ENCODE data around the gene VPS33B.
"Not testable (repeated sequence)": the region's sequence is repeated elsewhere in the genome, so short reads cannot be mapped to it uniquely, and the experiment has no call there.

VPS33B gene

DNA sequence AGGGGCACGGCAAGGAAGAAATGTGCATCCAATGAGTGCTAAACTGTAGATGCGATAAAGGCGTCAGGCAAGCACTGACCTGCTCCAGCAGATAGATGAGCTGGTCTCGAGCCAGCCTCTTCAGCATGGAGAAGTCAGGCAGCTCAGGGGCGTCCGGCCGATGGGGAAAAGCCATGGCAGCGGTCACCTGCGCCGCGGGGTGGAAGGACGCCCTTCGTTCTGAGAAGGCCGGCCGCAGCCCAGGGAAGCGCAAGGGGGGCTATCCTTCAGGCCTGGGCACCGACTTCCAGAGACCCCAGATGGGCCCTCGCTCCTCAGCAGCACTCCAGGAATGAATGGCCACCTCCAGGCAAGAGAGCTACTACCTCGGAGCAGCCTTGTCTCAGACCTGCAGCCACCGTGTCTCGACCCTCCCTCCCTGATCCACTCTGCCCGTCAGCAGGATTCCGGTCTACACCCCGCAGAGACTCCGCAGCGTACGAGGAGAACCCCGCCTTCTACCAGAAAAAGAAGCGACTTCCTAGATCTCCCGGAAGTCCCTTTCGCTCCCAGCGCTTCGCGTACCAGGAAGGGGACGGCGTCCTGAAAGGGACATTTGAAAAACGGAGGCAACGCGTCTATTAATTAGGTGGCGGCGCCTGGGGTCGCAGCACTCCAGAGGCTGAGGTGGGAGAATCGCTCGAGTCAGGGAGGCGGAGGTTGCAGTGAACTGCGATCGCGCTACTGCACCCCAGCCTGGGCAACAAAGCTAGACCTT, at the start of gene VPS33B:
Gene VPS33B (minus strand): TSS at position 520 of the 757 bp plus-strand sequence. CDS start 345 bp downstream, at position 175.
- peak; percentile 47 for DNase-seq (ENCODE audit: insufficient read length, low spot score)

GRCh38 chr15:91072161-91072560, 49.8 kb upstream of the VPS33B start:
- DNase-seq (ENCODE audit: insufficient read length, low spot score) (no peak), FAIRE-seq (no peak)

More for the DNA sequence above, at the start of gene VPS33B:
- peak; percentile 94 for FAIRE-seq

GRCh38 chr15:91070872-91071271, 48.5 kb upstream of the VPS33B start:
- FAIRE-seq (no peak), DNase-seq (ENCODE audit: insufficient read length, low spot score) (no peak)

GRCh38 chr15:91068966-91069365, 46.6 kb upstream of the VPS33B start:
- no peak for DNase-seq (ENCODE audit: insufficient read length, low spot score)
- FAIRE-seq = no peak

GRCh38 chr15:91068436-91068835, 46.0 kb upstream of the VPS33B start:
- FAIRE-seq (no peak), DNase-seq (ENCODE audit: insufficient read length, low spot score) (no peak)

GRCh38 chr15:91067036-91067435, 44.6 kb upstream of the VPS33B start:
- no peak for FAIRE-seq

GRCh38 chr15:91065505-91065904, 43.1 kb upstream of the VPS33B start:
- no peak for FAIRE-seq

More at GRCh38 chr15:91067036-91067435, 44.6 kb upstream of the VPS33B start:
- DNase-seq (ENCODE audit: insufficient read length, low spot score) = no peak

GRCh38 chr15:91061997-91062396, 39.6 kb upstream of the VPS33B start:
- FAIRE-seq (no peak), DNase-seq (ENCODE audit: insufficient read length, low spot score) (no peak)

More at GRCh38 chr15:91065505-91065904, 43.1 kb upstream of the VPS33B start:
- no peak for DNase-seq (ENCODE audit: insufficient read length, low spot score)

- FAIRE-seq = no peak
Measured at GRCh38 chr15:91061230-91061629, 38.8 kb upstream of the VPS33B start.

DNA sequence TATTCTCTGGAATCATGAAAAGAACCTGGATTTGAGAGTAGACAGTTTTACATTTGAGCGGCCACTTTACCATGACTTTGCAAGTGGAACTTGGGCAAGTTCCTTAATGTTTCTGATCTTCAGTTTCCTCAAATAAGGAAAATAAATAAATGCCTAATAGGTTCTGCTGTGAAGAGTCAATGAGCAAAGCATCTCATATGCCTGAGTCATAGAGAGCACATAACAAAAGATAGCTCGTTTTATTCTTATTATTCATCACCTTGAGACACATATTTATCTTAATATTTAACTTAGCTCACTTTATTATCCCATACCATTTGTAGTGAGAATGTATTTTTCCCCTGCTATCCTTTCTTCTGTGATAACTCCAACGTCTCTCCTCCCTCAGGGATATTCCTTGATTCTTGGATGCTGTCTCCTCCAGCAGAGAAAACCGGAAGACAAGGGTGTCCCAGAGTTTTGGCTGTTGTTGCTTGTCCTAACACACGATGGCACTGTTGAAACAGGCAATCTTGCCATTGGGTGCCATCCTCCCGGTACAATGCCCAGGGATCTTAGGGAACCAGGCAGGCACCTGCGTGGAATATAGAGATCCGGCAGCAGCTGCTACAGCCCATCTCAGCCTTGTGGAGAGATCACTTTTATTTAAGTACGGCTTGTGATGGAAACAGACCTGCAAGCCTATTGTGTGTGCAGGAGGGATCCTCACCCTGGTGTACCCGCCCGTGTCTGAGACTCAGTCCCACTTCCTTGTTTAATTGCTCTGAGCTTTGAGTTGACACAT, 33.3 kb upstream of the VPS33B start:
- FAIRE-seq (peak; percentile 93), DNase-seq (ENCODE audit: insufficient read length, low spot score) (peak; percentile 43)

More at GRCh38 chr15:91061230-91061629, 38.8 kb upstream of the VPS33B start:
- DNase-seq (ENCODE audit: insufficient read length, low spot score) = no peak

DNA sequence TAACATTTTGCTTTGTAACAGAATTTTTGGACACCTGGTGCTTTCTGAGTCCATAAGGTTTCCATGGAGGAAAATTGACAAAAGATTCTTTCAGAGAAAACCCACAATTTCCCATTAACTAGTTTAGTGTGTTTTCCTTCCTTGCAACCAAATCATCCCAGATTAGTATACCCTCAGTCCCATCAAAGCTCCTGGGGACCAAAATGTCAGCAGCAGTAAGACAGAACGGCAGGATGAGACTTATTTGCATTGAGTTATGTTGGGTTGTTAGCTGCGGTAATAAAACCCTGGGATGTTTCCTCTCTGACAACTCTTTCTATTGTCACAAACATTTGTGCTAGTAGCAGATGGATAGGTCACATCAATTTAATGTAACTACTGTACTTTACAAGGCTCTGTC, 32.4 kb upstream of the VPS33B start:
- FAIRE-seq (no peak), DNase-seq (ENCODE audit: insufficient read length, low spot score) (no peak)

DNA sequence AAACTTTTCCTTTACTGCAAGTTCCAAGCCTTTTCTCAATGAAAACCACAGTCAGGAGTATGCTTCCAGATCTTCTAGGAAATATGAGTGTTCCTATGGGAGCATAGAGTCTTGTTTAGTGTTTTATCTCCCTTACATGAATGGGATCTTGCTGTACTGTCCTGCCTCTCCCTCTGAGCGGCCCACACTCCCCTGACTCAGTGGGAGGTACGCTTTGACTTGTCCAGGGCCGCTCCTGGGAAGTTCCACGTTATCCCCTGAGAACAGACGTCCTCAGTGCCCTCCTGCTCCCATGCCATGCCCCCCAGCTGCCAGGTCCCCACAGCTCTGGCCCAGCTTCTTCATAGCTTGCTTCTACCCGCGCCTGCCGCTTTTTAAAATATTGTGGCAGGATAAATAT, 28.9 kb upstream of the VPS33B start:
- no peak for DNase-seq (ENCODE audit: insufficient read length, low spot score)
- FAIRE-seq = no peak

- DNase-seq (ENCODE audit: insufficient read length, low spot score) (no peak), FAIRE-seq (no peak)
Measured at GRCh38 chr15:91050128-91050455, 27.7 kb upstream of the VPS33B start.

GRCh38 chr15:91049378-91050127, 27.2 kb upstream of the VPS33B start:
- FAIRE-seq = peak; percentile 79
- DNase-seq (ENCODE audit: insufficient read length, low spot score) = peak; percentile 18

DNA sequence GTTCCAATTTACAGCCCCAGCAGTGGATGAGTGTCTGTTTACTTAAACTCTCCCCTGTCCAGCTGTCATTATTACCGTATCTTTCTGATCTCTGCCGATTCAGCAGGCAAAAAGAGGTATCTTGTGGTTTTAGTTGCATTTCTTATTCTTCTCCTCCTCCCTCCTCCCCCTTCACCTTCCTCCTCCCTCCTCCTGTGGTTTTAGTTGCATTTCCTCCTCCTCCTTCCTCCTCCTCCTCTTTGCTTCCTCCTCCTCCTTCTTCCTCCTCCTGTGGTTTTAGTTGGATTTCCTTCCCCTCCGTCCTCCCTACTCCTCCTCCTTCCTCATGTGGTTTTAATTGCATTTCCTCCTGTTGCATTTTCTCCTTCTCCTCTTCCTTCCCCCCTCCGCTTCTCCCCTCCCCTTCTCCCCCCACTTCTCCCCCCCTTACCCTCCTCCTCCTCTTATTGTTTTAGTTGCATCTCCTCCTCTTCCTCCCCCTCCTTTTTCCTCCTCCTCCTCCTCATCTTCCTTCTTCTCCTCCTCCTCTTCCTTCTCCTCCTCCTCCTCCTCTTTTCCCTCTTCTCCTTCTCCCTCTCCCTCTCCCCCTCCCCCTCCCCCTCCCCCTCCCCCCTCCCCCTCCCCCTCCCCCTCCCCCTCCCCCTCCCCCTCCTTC, 25.3 kb upstream of the VPS33B start:
- DNase-seq (ENCODE audit: insufficient read length, low spot score) (no peak), FAIRE-seq (no peak)

GRCh38 chr15:91046056-91046455, 23.7 kb upstream of the VPS33B start:
- FAIRE-seq; DNase-seq (ENCODE audit: insufficient read length, low spot score): not testable (repeated sequence)

GRCh38 chr15:91045065-91045464, 22.7 kb upstream of the VPS33B start:
- no peak for FAIRE-seq
- no peak for DNase-seq (ENCODE audit: insufficient read length, low spot score)

GRCh38 chr15:91043202-91043874, 20.9 kb upstream of the VPS33B start:
- FAIRE-seq (no peak), DNase-seq (ENCODE audit: insufficient read length, low spot score) (no peak)

DNA sequence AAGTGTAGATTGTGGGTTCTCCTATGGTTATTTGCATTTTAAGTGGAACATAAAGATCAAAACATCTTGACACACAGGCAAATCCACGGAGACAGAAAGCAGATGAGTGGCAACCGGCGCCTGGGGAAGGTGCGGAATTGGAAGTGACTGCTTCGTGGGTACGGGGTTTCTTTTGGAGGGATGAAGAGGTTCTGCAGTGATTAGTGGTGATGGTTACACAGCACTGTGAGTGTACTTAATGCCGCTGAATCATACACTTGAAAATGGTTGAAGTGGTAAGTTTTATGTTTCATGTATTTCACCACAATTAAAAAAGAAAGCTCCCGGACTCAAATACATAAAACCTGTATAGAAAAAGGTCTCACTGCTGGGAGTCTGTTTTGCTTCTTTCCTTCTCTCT, 18.5 kb upstream of the VPS33B start:
- no peak for FAIRE-seq

DNA sequence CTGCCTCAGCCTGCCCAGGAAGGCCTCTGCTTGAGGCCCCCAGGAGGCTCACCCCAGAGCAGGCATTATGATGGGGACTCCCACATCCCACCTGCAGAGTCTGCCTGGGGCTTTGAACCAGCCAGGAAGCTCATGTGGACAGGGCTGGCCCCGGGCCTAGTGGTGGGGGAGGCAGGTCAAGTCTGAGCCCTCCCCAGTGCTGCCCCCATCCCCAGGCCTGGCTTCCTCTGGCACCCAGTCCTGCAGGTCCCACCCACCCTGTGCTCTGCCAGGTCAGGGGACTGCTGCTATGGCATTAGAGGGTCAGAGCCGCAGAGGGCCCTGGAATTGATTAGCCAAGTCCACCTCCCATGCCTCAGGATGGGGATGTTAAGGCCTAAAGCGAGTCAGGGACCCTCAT, 17.6 kb upstream of the VPS33B start:
- FAIRE-seq (no peak), DNase-seq (ENCODE audit: insufficient read length, low spot score) (no peak)

More for the DNA sequence above, 18.5 kb upstream of the VPS33B start:
- DNase-seq (ENCODE audit: insufficient read length, low spot score) = no peak
